Brain microvascular endothelial cell (primary cell): ENCODE data around the gene EXOC4.

Experiments used
- DNase-seq: peaks from one replicate; pipeline ENCODE4 v3.0.0-alpha.2; 2020
- H3K27ac ChIP-seq: fragments of 250-450 bp; sonication (Bioruptor Pico); 2 replicates; pipeline ENCODE4 v1.5.1; 2020; ENCODE audit warnings: mild to moderate bottlenecking, moderate library complexity
- H3K27me3 ChIP-seq: fragments of 250-450 bp; sonication (Bioruptor Pico); replicated peaks from 2 replicates; pipeline ENCODE4 v1.5.1; 2020; ENCODE audit warnings: mild to moderate bottlenecking
- H3K36me3 ChIP-seq: fragments of 250-450 bp; sonication (Bioruptor Pico); replicated peaks from 2 replicates; pipeline ENCODE4 v1.5.1; 2020; ENCODE audit warnings: mild to moderate bottlenecking
- H3K4me3 ChIP-seq: 2 replicates; pipeline ENCODE4 v1.5.1; 2011; ENCODE audit warnings: low read depth, mild to moderate bottlenecking, control low read depth, low read length, moderate library complexity
- CTCF ChIP-seq: IDR thresholded peaks from 2 replicates; pipeline ENCODE4 v1.5.1; 2011; ENCODE audit warnings: low read depth, mild to moderate bottlenecking, moderate library complexity, low read length, control low read depth, inconsistent platforms; ENCODE audit errors: missing control alignments
- in situ Hi-C: cut with HindIII; loops from 2 replicates; pipeline ENCODE4 v1.10.0; 2017; ENCODE audit warnings: low sequenced_read_pairs, low pct_ligation_motif_present

The EXOC4 gene

GRCh38 chr7:133572843-133573242 is 320.0 kb downstream of the EXOC4 start:
- no peak for TF ChIP-seq CTCF
- in situ Hi-C loops = no loop called here
- Histone ChIP-seq H3K27me3 (no peaks in the 10 kb centered on the region), H3K36me3 (no peaks in the 10 kb centered on the region), H3K4me3 (no peak overlapping the region), H3K27ac (no peak overlapping the region)
- DNase-seq = no peak

- H3K27me3 ChIP-seq = no peaks in the 10 kb centered on the region
- no peak overlapping the region for H3K4me3 ChIP-seq
- in situ Hi-C loops = no loop called here
- H3K27ac ChIP-seq = no peak overlapping the region
- DNase-seq = no peak
- TF ChIP-seq CTCF = no peak
- H3K36me3 ChIP-seq = no peaks in the 10 kb centered on the region
Observed at GRCh38 chr7:133573554-133574265, 320.8 kb downstream of the EXOC4 start.

GRCh38 chr7:133575726-133576440 is 323.0 kb downstream of the EXOC4 start:
- DNase-seq = no peak
- no peak overlapping the region for H3K27ac ChIP-seq
- no peak for TF ChIP-seq CTCF
- in situ Hi-C loops = no loop called here
- H3K36me3 ChIP-seq = no peaks in the 10 kb centered on the region
- H3K27me3 ChIP-seq = no peaks in the 10 kb centered on the region
- H3K4me3 ChIP-seq = no peak overlapping the region

- Histone ChIP-seq H3K4me3 (no peak overlapping the region), H3K36me3 (no peaks in the 10 kb centered on the region), H3K27me3 (no peaks in the 10 kb centered on the region), H3K27ac (no peak overlapping the region)
- no peak for DNase-seq
- no peak for TF ChIP-seq CTCF
- in situ Hi-C loops = no loop called here
Observed at GRCh38 chr7:133576612-133577168, 323.8 kb downstream of the EXOC4 start.

- in situ Hi-C loops = no loop called here
- no peak for TF ChIP-seq CTCF
- Histone ChIP-seq H3K4me3 (no peak overlapping the region), H3K27me3 (no peaks in the 10 kb centered on the region), H3K27ac (peak overlapping the region; percentile 90), H3K36me3 (no peaks in the 10 kb centered on the region)
- DNase-seq = peak; percentile 33
Observed at GRCh38 chr7:133582766-133583523, 330.1 kb downstream of the EXOC4 start.
